Fibroblast of the aortic adventitia (primary cell): Measurements from ENCODE around the gene ANKRD13B. TPM values are rescaled to one million over a fixed set of nuclear protein-coding genes. Genes with fewer than 3 reads are reported as not detected.

ENCODE experiments used
- DNase-seq: peaks from one replicate; pipeline ENCODE4 v3.0.0-alpha.2; 2010; ENCODE audit warnings: low read depth
- H3K4me3 ChIP-seq: 2 replicates; pipeline ENCODE4 v1.5.1; 2011; ENCODE audit warnings: low read depth, mild to moderate bottlenecking, control low read depth, low read length, moderate library complexity
- CTCF ChIP-seq: IDR thresholded peaks from 2 replicates; pipeline ENCODE4 v1.5.1; 2011; ENCODE audit warnings: mild to moderate bottlenecking, low read length, control low read depth, inconsistent platforms; ENCODE audit not compliant: insufficient read depth
- small RNA-seq: library from RNA; depleted of rRNA; stranded (forward); fragments of <200 nt; gene quantifications from one replicate; pipeline ENCODE3, GENCODE V24; 2012
- total RNA-seq: library from RNA; depleted of rRNA; stranded (reverse); fragments of >200 nt; gene quantifications from 2 replicates; pipeline ENCODE4 v1.2.3, GENCODE V29; 2012; ENCODE audit warnings: low replicate concordance

The ANKRD13B gene
- total RNA-seq, 1 donor: 14.0 TPM

GRCh38 chr17:29653995-29654714 lies 61.2 kb downstream of the ANKRD13B start:
- no peak overlapping the region for H3K4me3 ChIP-seq
- no peak for DNase-seq
- no peak for TF ChIP-seq CTCF

- no peak for TF ChIP-seq CTCF
- no peak overlapping the region for H3K4me3 ChIP-seq
- no peak for DNase-seq
Observed at GRCh38 chr17:29655323-29655722, 62.4 kb downstream of the ANKRD13B start.

- no peak for DNase-seq
- TF ChIP-seq CTCF: no peak
- H3K4me3 ChIP-seq: no peak overlapping the region
Observed at GRCh38 chr17:29659155-29659554, 66.2 kb downstream of the ANKRD13B start.

DNA sequence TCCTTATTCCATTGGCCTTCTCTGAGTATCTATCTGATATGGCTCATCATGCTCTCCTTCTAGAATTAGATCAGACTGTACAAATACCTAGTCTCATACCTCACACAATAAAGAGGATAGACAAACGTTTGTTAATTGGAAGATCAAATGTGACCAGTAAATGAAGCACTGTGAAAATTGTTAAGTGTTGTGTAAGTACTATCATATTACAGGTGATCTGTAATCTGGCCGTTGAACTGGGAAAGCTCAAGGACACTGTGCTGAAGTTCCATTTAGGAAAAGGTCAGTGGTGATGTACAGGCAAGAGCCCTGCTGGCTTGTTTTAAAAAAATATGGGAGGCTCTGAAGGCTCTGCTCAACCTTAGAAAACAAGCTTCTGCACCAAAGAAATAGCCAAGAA lies 68.3 kb downstream of the ANKRD13B start:
- no peak for DNase-seq
- TF ChIP-seq CTCF: no peak
- H3K4me3 ChIP-seq: no peak overlapping the region

GRCh38 chr17:29663155-29663554 lies 70.2 kb downstream of the ANKRD13B start:
- no peak overlapping the region for H3K4me3 ChIP-seq
- TF ChIP-seq CTCF: no peak
- peak; percentile 78 for DNase-seq

Small RNA genes within 50 kb of the gene (small RNA-seq; reads per million reads assigned to genes)
- not detected for gene RNU6-920P

Other genes with a start within 250 kb of the ANKRD13B start
- gene TAOK1, start 202.8 kb upstream of the ANKRD13B start, total RNA-seq: 71.8 and 78.3 TPM in 2 replicates
- 5.5 and 15.3 TPM in 2 replicates for gene ABHD15, start 26.1 kb upstream of the ANKRD13B start, total RNA-seq
- gene TP53I13, start 24.4 kb upstream of the ANKRD13B start, total RNA-seq: 24.9 and 41.8 TPM in 2 replicates
- gene GIT1, start 3.5 kb upstream of the ANKRD13B start, total RNA-seq: 22.0 and 38.6 TPM in 2 replicates
- gene CORO6, start 29.8 kb downstream of the ANKRD13B start, total RNA-seq: 5.5 and 8.3 TPM in 2 replicates